CD14-positive monocyte (primary cell): ENCODE results near the gene DMPK. TPM values are rescaled to one million over a fixed set of nuclear protein-coding genes. Genes with fewer than 3 reads are reported as not detected.

Experiments used
- DNase-seq, 3 donors: peaks; one replicate each; pipeline ENCODE4 v3.0.0-alpha.2; 2011 to 2022
- H2AFZ ChIP-seq: 2 replicates; pipeline ENCODE4 v1.6.0; 2012; ENCODE audit warnings: mild to moderate bottlenecking, low read depth, low read length, inconsistent platforms; ENCODE audit not compliant: insufficient read depth, poor library complexity, severe bottlenecking
- H3K27ac ChIP-seq, 2 donors: 1 replicate in 1 of 2; 2 replicates in 1 of 2; pipeline ENCODE4 v1.5.1; 2012 to 2013; ENCODE audit warnings: low read length in 2 of 2, control low read depth in 1 of 2, inconsistent platforms in 1 of 2, low read depth in 1 of 2, mild to moderate bottlenecking in 1 of 2
- H3K27me3 ChIP-seq, 2 donors: one replicate each; pipeline versions ENCODE4 v1.6.0 to v1.6.1; 2011 to 2013; ENCODE audit warnings: low read length in 2 of 2; ENCODE audit not compliant: control insufficient read depth in 2 of 2, insufficient read depth in 2 of 2
- H3K36me3 ChIP-seq, 2 donors: replicated peaks in 1 of 2; 1 replicate in 1 of 2; 2 replicates in 1 of 2; pipeline versions ENCODE4 v1.5.1 to v1.6.1; 2012 to 2013; ENCODE audit warnings: low read length in 2 of 2, control low read depth in 1 of 2, inconsistent platforms in 1 of 2, mild to moderate bottlenecking in 1 of 2; ENCODE audit not compliant: insufficient read depth in 2 of 2, control insufficient read depth in 1 of 2
- H3K4me1 ChIP-seq, 2 donors: 1 replicate in 1 of 2; 2 replicates in 1 of 2; pipeline versions ENCODE4 v1.5.1 to v1.6.1; 2012 to 2013; ENCODE audit warnings: low read length in 2 of 2, control low read depth in 1 of 2, inconsistent platforms in 1 of 2, mild to moderate bottlenecking in 1 of 2, moderate library complexity in 1 of 2; ENCODE audit not compliant: insufficient read depth in 2 of 2, control insufficient read depth in 1 of 2
- H3K4me2 ChIP-seq: replicated peaks from 2 replicates; pipeline ENCODE3; 2012; ENCODE audit warnings: low read length, moderate library complexity, mild to moderate bottlenecking; ENCODE audit not compliant: poor library complexity, severe bottlenecking; ENCODE audit errors: extremely low read depth
- H3K4me3 ChIP-seq, 3 experiments: fragments of 200-600 bp in 1 of 3; sonication (generic) in 1 of 3; replicated peaks in 1 of 3; 1 replicate in 2 of 3; 2 replicates in 1 of 3; pipeline ENCODE4 v1.5.1; 2011 to 2013; ENCODE audit warnings: low read length in 3 of 3, mild to moderate bottlenecking in 3 of 3, control low read depth in 2 of 3, low read depth in 2 of 3, inconsistent platforms in 1 of 3, moderate library complexity in 1 of 3
- H3K79me2 ChIP-seq: 2 replicates; pipeline ENCODE4 v1.6.0; 2012; ENCODE audit warnings: mild to moderate bottlenecking, control low read depth, inconsistent platforms, low read length, moderate library complexity; ENCODE audit not compliant: insufficient read depth
- H3K9ac ChIP-seq: 2 replicates; pipeline ENCODE4 v1.6.0; 2017; ENCODE audit warnings: low read length, mild to moderate bottlenecking; ENCODE audit not compliant: insufficient read depth, poor library complexity, severe bottlenecking
- H3K9me3 ChIP-seq, 2 donors: replicated peaks in 1 of 2; 1 replicate in 1 of 2; 2 replicates in 1 of 2; pipeline versions ENCODE4 v1.5.1 to v1.6.1; 2012 to 2013; ENCODE audit warnings: low read length in 2 of 2, control low read depth in 1 of 2; ENCODE audit not compliant: control insufficient read depth in 1 of 2, insufficient read depth in 1 of 2
- H4K20me1 ChIP-seq: 2 replicates; pipeline ENCODE4 v1.6.0; 2012; ENCODE audit warnings: mild to moderate bottlenecking, low read length, control low read depth, moderate library complexity; ENCODE audit not compliant: insufficient read depth
- H3K27ac Mint-ChIP-seq, 7 donors: one replicate each; pipeline ENCODE4 v1.8.0; 2020; ENCODE audit warnings: mild to moderate bottlenecking in 7 of 7, mixed read lengths in 7 of 7, moderate library complexity in 6 of 7, inconsistent platforms in 2 of 7
- H3K27me3 Mint-ChIP-seq, 3 donors: one replicate each; pipeline ENCODE4 v1.8.0; 2021 to 2022; ENCODE audit warnings: low read depth in 3 of 3, mild to moderate bottlenecking in 3 of 3, mixed read lengths in 3 of 3, moderate library complexity in 3 of 3, inconsistent platforms in 1 of 3
- H3K36me3 Mint-ChIP-seq, 2 donors: one replicate each; pipeline ENCODE4 v1.8.0; 2020; ENCODE audit warnings: mixed read lengths in 2 of 2, inconsistent platforms in 1 of 2, mild to moderate bottlenecking in 1 of 2
- H3K4me1 Mint-ChIP-seq: one replicate; pipeline ENCODE4 v1.8.0; 2020; ENCODE audit warnings: mild to moderate bottlenecking, mixed read lengths
- H3K4me3 Mint-ChIP-seq, 2 donors: one replicate each; pipeline ENCODE4 v1.8.0; 2020; ENCODE audit warnings: mild to moderate bottlenecking in 2 of 2, mixed read lengths in 2 of 2, moderate library complexity in 1 of 2
- H3K9me3 Mint-ChIP-seq, 7 donors: one replicate each; pipeline ENCODE4 v1.8.0; 2020 to 2022; ENCODE audit warnings: mixed read lengths in 7 of 7, mild to moderate bottlenecking in 6 of 7, moderate library complexity in 6 of 7, inconsistent platforms in 2 of 7
- CTCF ChIP-seq: fragments of 200-600 bp; IDR thresholded peaks from one replicate; pipeline ENCODE4 v1.8.0; 2022; ENCODE audit warnings: antibody characterized with exemption, mild to moderate bottlenecking
- WGBS: methylation state at CpG from one replicate; pipeline ENCODE4 v1.1.5; 2013; ENCODE audit warnings: missing lambda C conversion rate; ENCODE audit not compliant: insufficient coverage; 5-methylcytosine and 5-hydroxymethylcytosine counted together
- intact Hi-C, 2 donors: fragments of 100-400 bp; cut with micrococcal nuclease; formaldehyde crosslinking; loops; one replicate each; pipeline versions ENCODE4 v1.15.0 to v1.15.1; 2023
- polyA plus RNA-seq, 3 donors: library from polyadenylated mRNA; depleted of rRNA in 1 of 3; unstranded in 2 of 3; stranded (reverse) in 1 of 3; fragments of 300-500 nt in 2 of 3; fragments of >200 nt in 1 of 3; fragmentation: Illumina TruSeq in 2 of 3; gene quantifications; 1 replicate in 2 of 3; 2 replicates in 1 of 3; pipeline ENCODE4 v1.2.3, GENCODE V29; 2012 to 2021

The DMPK gene
- polyA plus RNA-seq, 3 donors: 0.17 to 3.8 TPM; not detected in 1

- H3K4me3 Mint-ChIP-seq: no peak overlapping the region
- intact Hi-C loops: no loop called here
- Histone ChIP-seq H3K9me3 (peaks cover 0 to 1% of the 10 kb centered on the region in 2 donors), H2AFZ (no peak overlapping the region), H3K4me1 (no peaks in the 10 kb centered on the region), H3K4me3 (no peak overlapping the region), H3K4me2 (no peak overlapping the region), H4K20me1 (no peaks in the 10 kb centered on the region), H3K9ac (no peak overlapping the region), H3K27ac (no peak overlapping the region), H3K27me3 (peaks cover 4 to 47% of the 10 kb centered on the region in 2 donors), H3K79me2 (no peaks in the 10 kb centered on the region), H3K36me3 (no peaks in the 10 kb centered on the region)
- DNase-seq: no peak
- H3K9me3 Mint-ChIP-seq: peaks cover 0 to 6% (median 0%) of the 10 kb centered on the region in 7 donors
- H3K27ac Mint-ChIP-seq: no peak overlapping the region
- no peak for TF ChIP-seq CTCF
- WGBS: 91% methylated on average over 17 of the region's 17 CpGs
- no peaks in the 10 kb centered on the region for H3K4me1 Mint-ChIP-seq
- H3K36me3 Mint-ChIP-seq: no peaks in the 10 kb centered on the region
- peaks cover 57 to 79% (median 61%) of the 10 kb centered on the region in 3 donors for H3K27me3 Mint-ChIP-seq
These were observed 20.6 kb downstream of the DMPK start for GRCh38 chr19:45761714-45762113.

DNA sequence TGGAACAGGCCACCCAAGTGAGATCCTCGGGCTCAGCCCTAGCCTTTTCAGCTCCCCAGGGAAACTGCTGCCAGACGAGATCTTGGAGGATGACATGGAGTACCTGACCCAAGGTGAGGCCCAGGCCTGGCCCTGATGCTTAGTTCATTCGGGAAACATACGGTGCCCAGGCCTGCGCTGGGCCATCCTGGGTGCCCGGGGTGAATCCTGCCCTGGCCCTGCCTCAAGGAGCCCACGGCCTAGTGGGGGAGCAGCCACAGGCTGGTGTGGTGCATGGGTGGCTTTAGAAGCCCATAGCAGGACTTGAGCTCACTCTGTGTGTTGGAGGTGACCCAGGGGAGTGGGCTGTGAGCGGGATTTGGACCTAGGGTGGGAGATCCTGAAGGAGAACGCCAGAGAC, 23.4 kb downstream of the DMPK start:
- Mint-ChIP-seq H3K4me1 (no peaks in the 10 kb centered on the region), H3K36me3 (no peaks in the 10 kb centered on the region), H3K9me3 (peaks cover 0 to 4% (median 0%) of the 10 kb centered on the region in 7 donors), H3K27me3 (peaks cover 44 to 66% (median 50%) of the 10 kb centered on the region in 3 donors), H3K4me3 (no peak overlapping the region), H3K27ac (no peak overlapping the region)
- H3K27ac ChIP-seq: no peak overlapping the region
- no peak overlapping the region for H3K9ac ChIP-seq
- H2AFZ ChIP-seq: no peak overlapping the region
- no peaks in the 10 kb centered on the region for H3K9me3 ChIP-seq
- 90% methylated on average over 9 of the region's 9 CpGs for WGBS
- TF ChIP-seq CTCF: no peak
- intact Hi-C loops: no loop called here
- no peak for DNase-seq
- H3K4me1 ChIP-seq: no peaks in the 10 kb centered on the region
- no peaks in the 10 kb centered on the region for H4K20me1 ChIP-seq
- no peaks in the 10 kb centered on the region for H3K36me3 ChIP-seq
- no peaks in the 10 kb centered on the region for H3K79me2 ChIP-seq
- H3K4me2 ChIP-seq: no peak overlapping the region
- peaks cover 0 to 21% of the 10 kb centered on the region in 2 donors for H3K27me3 ChIP-seq
- H3K4me3 ChIP-seq: no peak overlapping the region
